ENCODE results near the gene TIMM44. TPM values are rescaled to one million over a fixed set of nuclear protein-coding genes. Genes with fewer than 3 reads are reported as not detected.
"Not testable (repeated sequence)": the region's sequence is repeated elsewhere in the genome, so short reads cannot be mapped to it uniquely, and the experiment has no call there.

The TIMM44 gene
- total RNA-seq, 1 donor from 2014 or later = 92.5 TPM

DNA sequence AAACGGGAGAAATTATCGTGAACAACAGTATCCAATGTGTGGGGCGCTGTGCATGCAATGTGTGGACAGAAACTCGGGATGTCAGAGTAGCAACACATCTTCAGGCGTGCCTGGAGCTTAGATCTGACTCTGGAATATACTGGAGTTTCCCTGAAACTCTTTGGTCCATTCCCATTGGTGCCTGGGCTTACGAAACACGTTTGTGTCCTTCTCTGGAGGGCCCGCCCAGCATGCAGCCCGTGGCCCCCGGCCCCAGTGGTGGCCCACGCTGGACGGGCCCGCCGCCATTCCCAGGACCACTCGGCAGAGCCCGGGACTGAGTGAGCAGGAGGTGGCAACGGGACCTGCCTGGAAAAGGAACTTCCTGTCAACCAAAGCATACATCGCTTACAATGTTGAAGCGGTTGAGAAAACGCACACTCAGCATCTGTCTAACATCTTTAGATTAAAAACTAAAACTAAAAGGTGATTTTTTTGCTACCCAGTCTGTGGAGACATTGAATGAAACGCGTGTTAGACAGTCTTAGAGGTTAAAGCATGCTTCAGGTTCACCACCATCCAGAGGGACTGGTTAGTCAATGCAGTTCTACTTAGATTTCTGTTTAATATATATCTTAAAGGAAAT, 19.3 kb upstream of the TIMM44 start:
- TF ChIP-seq, protein P1, sequence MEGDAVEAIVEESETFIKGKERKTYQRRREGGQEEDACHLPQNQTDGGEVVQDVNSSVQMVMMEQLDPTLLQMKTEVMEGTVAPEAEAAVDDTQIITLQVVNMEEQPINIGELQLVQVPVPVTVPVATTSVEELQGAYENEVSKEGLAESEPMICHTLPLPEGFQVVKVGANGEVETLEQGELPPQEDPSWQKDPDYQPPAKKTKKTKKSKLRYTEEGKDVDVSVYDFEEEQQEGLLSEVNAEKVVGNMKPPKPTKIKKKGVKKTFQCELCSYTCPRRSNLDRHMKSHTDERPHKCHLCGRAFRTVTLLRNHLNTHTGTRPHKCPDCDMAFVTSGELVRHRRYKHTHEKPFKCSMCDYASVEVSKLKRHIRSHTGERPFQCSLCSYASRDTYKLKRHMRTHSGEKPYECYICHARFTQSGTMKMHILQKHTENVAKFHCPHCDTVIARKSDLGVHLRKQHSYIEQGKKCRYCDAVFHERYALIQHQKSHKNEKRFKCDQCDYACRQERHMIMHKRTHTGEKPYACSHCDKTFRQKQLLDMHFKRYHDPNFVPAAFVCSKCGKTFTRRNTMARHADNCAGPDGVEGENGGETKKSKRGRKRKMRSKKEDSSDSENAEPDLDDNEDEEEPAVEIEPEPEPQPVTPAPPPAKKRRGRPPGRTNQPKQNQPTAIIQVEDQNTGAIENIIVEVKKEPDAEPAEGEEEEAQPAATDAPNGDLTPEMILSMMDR (IDR thresholded peaks at IDR 0.05) = no peak
- intact Hi-C loops (cut with micrococcal nuclease) = no loop called here
- Mint-ChIP-seq H3K27me3 (no peaks in the 10 kb centered on the region), H3K36me3 (ENCODE audit: low read depth) (peaks cover 76% of the 10 kb centered on the region), H3K4me3 (no peak overlapping the region), H3K9me3 (no peaks in the 10 kb centered on the region), H3K4me1 (no peaks in the 10 kb centered on the region), H3K27ac (no peak overlapping the region)
- no peak for DNase-seq
- no peak for ATAC-seq (ENCODE audit: low read depth)
- ChIA-PET CTCF (no interaction called here), POLR2A (no interaction called here)

DNA sequence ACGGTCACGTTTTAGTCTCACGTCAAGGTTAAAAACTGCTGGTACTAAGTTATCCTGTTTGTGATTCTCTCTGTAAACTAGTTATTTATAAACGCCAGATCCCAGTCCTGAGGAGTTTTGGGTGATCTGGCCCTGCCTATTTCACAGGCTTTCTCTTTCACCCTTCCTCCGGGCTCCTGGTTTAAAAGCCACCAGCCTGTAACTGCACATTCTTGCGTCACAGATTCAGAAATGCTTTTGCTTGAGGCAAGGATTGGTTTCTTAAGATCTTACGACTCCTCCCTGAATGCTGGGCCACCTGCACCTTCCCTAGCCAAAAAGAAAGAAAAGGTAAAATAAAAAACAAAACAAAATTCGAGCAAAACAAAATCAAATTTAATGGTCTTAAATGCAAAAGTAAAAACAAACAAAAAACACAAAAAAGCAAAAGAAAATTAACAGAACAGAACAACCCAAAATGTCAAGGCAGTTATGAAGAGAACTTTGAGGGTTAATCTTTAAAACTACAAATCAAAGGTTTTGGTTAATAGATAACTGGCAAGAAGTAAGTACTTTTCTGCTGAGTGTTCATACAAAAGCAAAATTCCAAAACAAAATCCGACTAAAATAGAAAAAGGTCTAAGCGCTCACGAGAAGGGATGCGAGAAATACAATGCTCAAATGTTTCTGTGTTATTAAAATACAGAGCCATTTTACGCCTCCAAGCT, 18.6 kb upstream of the TIMM44 start:
- no peak for ATAC-seq (ENCODE audit: low read depth)
- CTCF ChIA-PET = no interaction called here

GRCh38 chr19:7961082-7961481, 17.6 kb upstream of the TIMM44 start:
- CTCF ChIA-PET = interaction anchor here (1.6 kb wide), 1 partner anchor 14 kb away, joined by 3 read pairs; no protein-coding TSS in a partner anchor
- H3K4me3 Mint-ChIP-seq; H3K27me3 Mint-ChIP-seq; intact Hi-C loops (cut with micrococcal nuclease); H3K27ac Mint-ChIP-seq; ATAC-seq (ENCODE audit: low read depth); DNase-seq; POLR2A ChIA-PET; H3K4me1 Mint-ChIP-seq; H3K9me3 Mint-ChIP-seq: not testable (repeated sequence)
- H3K36me3 Mint-ChIP-seq (ENCODE audit: low read depth) = peaks cover 62% of the 10 kb centered on the region

More for the DNA sequence above, 18.6 kb upstream of the TIMM44 start:
- Mint-ChIP-seq H3K27ac (no peak overlapping the region), H3K4me3 (no peak overlapping the region), H3K27me3 (no peaks in the 10 kb centered on the region), H3K9me3 (no peaks in the 10 kb centered on the region), H3K36me3 (ENCODE audit: low read depth) (peaks cover 69% of the 10 kb centered on the region), H3K4me1 (no peaks in the 10 kb centered on the region)
- no peak for DNase-seq
- intact Hi-C loops (cut with micrococcal nuclease) = no loop called here
- TF ChIP-seq, protein P1 (IDR thresholded peaks at IDR 0.05) = no peak
- POLR2A ChIA-PET = no interaction called here

DNA sequence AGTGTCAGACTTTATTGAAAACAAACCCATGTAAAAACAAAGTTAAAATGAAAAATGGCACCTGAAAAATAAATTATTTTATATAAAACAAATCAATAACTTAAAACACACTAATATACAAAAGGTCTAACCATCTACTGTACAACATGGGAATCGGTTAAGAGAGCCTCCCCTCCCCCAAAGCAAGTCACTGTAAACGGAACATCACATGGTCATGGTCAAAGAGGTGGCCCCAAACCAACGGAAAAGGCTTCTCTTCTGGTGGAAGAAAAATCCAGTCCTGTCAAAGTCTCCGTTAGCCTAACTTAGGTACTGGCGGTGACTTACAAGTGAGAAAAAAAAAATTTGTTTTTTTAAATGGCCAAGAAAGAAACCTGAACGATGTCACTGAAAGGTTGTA, 15.7 kb upstream of the TIMM44 start:
- Mint-ChIP-seq H3K4me3 (no peak overlapping the region), H3K27ac (no peak overlapping the region), H3K36me3 (ENCODE audit: low read depth) (peaks cover 50% of the 10 kb centered on the region), H3K9me3 (no peaks in the 10 kb centered on the region), H3K27me3 (no peaks in the 10 kb centered on the region), H3K4me1 (no peaks in the 10 kb centered on the region)
- CTCF ChIA-PET = interaction anchor here (1.5 kb wide), 1 partner anchor 15 kb away, joined by 3 read pairs; no protein-coding TSS in a partner anchor
- POLR2A ChIA-PET = no interaction called here
- ATAC-seq (ENCODE audit: low read depth) = no peak
- TF ChIP-seq, protein P1 (IDR thresholded peaks at IDR 0.05) = no peak
- no peak for DNase-seq
- intact Hi-C loops (cut with micrococcal nuclease) = no loop called here

GRCh38 chr19:7955696-7956095, 12.2 kb upstream of the TIMM44 start:
- H3K9me3 Mint-ChIP-seq = no peaks in the 10 kb centered on the region
- POLR2A ChIA-PET = interaction anchor here (0.6 to 0.7 kb wide), 2 partner anchors 619 to 1747 kb away, joined by 9 to 13 read pairs; no protein-coding TSS in a partner anchor
- no peaks in the 10 kb centered on the region for H3K27me3 Mint-ChIP-seq
- no peaks in the 10 kb centered on the region for H3K4me1 Mint-ChIP-seq
- DNase-seq = no peak
- peaks cover 21% of the 10 kb centered on the region for H3K36me3 Mint-ChIP-seq (ENCODE audit: low read depth)
- H3K4me3 Mint-ChIP-seq = no peak overlapping the region
- TF ChIP-seq, protein P1 (IDR thresholded peaks at IDR 0.05) = no peak
- H3K27ac Mint-ChIP-seq = no peak overlapping the region
- intact Hi-C loops (cut with micrococcal nuclease) = no loop called here
- CTCF ChIA-PET = no interaction called here
- ATAC-seq (ENCODE audit: low read depth) = no peak
